ENCODE results near the gene SUGCT. TPM values are rescaled to one million over a fixed set of nuclear protein-coding genes. Genes with fewer than 3 reads are reported as not detected.

SUGCT gene
- total RNA-seq, 1 experiment from 2014 or later: 5.4 TPM

DNA sequence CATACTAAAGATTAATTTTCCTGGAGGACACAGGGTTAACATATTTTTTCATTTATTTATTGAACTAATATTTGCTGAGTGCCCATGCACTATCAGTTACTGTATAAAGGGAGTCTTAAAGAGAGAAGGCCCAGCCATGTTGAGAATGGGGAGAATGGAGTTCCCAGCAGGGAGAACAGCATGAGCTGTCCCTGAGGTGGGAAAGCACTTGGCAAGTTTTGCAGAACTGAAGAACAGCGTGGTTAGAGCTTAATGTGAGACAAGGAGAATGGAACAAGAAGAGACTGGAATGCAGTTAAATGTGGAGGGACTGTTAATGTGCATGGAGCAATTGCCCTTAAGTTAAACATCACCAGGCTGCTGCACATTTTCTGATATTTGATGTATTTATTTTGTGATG, 435.4 kb downstream of the SUGCT start:
- DNase-seq: peak; percentile 38
- no peak overlapping the region for H2BK12ac ChIP-seq (ENCODE audit: insufficient read length, low read depth, low read length)
- H3K79me1 ChIP-seq (ENCODE audit: insufficient read depth, low read depth, low read length, poor library complexity, severe bottlenecking): no peaks in the 10 kb centered on the region
- H4K20me1 ChIP-seq (ENCODE audit: control insufficient read depth, insufficient read depth, insufficient read length): no peaks in the 10 kb centered on the region
- H3K18ac ChIP-seq (ENCODE audit: insufficient read length, low read depth, low read length): no peak overlapping the region
- no peak overlapping the region for H2AFZ ChIP-seq (ENCODE audit: low read length)
- peaks cover 7% of the 10 kb centered on the region for H3K4me1 ChIP-seq (ENCODE audit: insufficient read depth, low read length)
- Mint-ChIP-seq H3K27me3 (ENCODE audit: low read depth) (no peaks in the 10 kb centered on the region), H3K27ac (peak overlapping the region in 2 of 3 experiments; percentile 25 to 88; a peak in 4 of 7 replicates), H3K4me1 (peaks cover 27 to 29% of the 10 kb centered on the region in 2 experiments), H3K36me3 (ENCODE audit: insufficient read depth in 1 of 3, low read depth in 3 of 3) (no peaks in the 10 kb centered on the region), H3K4me3 (no peak overlapping the region; a peak in 1 of 5 replicates), H3K9me3 (no peaks in the 10 kb centered on the region)
- no peak overlapping the region for H3K14ac ChIP-seq (ENCODE audit: insufficient read depth, low read length)
- no peak overlapping the region for H4K5ac ChIP-seq (ENCODE audit: insufficient read length, low read depth, low read length)
- H3K9me3 ChIP-seq (ENCODE audit: control insufficient read depth, low read depth, low read length): no peaks in the 10 kb centered on the region
- H2BK5ac ChIP-seq (ENCODE audit: insufficient read length, low read length): no peak overlapping the region
- H2BK20ac ChIP-seq (ENCODE audit: low read depth, low read length, poor library complexity, severe bottlenecking): no peak overlapping the region
- H3K23ac ChIP-seq (ENCODE audit: insufficient read length, low read depth, low read length): no peak overlapping the region
- no peak overlapping the region for H3K27ac ChIP-seq (ENCODE audit: insufficient read length, low read depth, low read length)
- no peak overlapping the region for H2BK15ac ChIP-seq (ENCODE audit: low read depth, low read length)
- H4K8ac ChIP-seq (replicated peaks; ENCODE audit: insufficient read length, low read depth, low read length): no peak overlapping the region
- TF ChIP-seq, protein P1, sequence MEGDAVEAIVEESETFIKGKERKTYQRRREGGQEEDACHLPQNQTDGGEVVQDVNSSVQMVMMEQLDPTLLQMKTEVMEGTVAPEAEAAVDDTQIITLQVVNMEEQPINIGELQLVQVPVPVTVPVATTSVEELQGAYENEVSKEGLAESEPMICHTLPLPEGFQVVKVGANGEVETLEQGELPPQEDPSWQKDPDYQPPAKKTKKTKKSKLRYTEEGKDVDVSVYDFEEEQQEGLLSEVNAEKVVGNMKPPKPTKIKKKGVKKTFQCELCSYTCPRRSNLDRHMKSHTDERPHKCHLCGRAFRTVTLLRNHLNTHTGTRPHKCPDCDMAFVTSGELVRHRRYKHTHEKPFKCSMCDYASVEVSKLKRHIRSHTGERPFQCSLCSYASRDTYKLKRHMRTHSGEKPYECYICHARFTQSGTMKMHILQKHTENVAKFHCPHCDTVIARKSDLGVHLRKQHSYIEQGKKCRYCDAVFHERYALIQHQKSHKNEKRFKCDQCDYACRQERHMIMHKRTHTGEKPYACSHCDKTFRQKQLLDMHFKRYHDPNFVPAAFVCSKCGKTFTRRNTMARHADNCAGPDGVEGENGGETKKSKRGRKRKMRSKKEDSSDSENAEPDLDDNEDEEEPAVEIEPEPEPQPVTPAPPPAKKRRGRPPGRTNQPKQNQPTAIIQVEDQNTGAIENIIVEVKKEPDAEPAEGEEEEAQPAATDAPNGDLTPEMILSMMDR (conservative IDR thresholded peaks at IDR 0.05): no peak
- H3K4me2 ChIP-seq (ENCODE audit: insufficient read depth, insufficient read length, low read length): no peak overlapping the region
- no peak overlapping the region for H3T11ph ChIP-seq (ENCODE audit: low read length)
- no CpG with 5 or more reads among the region's 1 CpG for WGBS (ENCODE audit: extremely low coverage, insufficient read length, low lambda C conversion rate)
- no peak overlapping the region for H3K4ac ChIP-seq (ENCODE audit: low read depth, low read length)
- no peak overlapping the region for H2AK5ac ChIP-seq (ENCODE audit: insufficient read length, low read length)
- no peak overlapping the region for H2BK120ac ChIP-seq (ENCODE audit: low read depth, low read length, poor library complexity, severe bottlenecking)
- H4K91ac ChIP-seq (ENCODE audit: insufficient read length, low read depth, low read length): no peak overlapping the region
- no peaks in the 10 kb centered on the region for H3K27me3 ChIP-seq (ENCODE audit: insufficient read depth, low read length)
- no peak overlapping the region for H3K9ac ChIP-seq (ENCODE audit: extremely low read depth, insufficient read length, low read length)
- H3K23me2 ChIP-seq (ENCODE audit: insufficient read length, low read depth, low read length, poor library complexity, severe bottlenecking): no peaks in the 10 kb centered on the region
- no peak overlapping the region for H3K56ac ChIP-seq (ENCODE audit: insufficient read length, low read depth, low read length)
- H3K79me2 ChIP-seq (ENCODE audit: insufficient read depth, low read length): no peaks in the 10 kb centered on the region
